HG02642 (cell line): ENCODE measurements around the gene SLC24A3.

ENCODE experiments used
- ATAC-seq: cut with Tn5 transposase; IDR thresholded peaks from one replicate; pipeline ENCODE4 v1.9.1; 2021; ENCODE audit warnings: mild to moderate bottlenecking; ENCODE audit not compliant: unreplicated experiment, poor library complexity

The SLC24A3 gene

DNA sequence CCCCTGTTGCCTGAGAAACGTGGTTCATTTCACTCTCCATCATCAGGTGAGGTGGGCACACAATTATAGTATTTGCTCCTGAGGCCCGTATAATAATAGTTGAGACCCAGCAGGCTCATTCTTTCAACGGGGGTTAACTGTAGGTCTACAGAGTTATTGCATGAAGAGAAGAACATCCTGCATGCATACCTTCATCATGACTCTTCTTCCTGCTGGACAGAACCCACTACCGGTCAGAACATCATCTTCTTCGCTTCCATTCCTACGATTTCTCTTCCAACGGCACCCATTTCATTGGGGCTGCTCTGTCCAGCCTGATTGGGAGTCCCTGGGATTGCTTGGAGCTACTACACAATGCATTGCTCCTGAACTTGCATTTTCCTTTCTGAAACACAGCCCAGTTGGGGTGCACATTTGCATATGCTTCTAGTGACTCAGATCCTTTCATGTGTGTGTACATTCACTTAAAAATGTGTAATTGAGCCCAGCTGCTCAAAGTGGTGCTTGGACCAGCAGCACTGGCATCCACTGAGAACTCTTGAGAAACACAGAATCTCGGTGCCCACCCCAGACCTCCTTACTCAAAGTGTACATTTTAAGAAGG lies 57.4 kb downstream of the SLC24A3 start:
- no peak for ATAC-seq

DNA sequence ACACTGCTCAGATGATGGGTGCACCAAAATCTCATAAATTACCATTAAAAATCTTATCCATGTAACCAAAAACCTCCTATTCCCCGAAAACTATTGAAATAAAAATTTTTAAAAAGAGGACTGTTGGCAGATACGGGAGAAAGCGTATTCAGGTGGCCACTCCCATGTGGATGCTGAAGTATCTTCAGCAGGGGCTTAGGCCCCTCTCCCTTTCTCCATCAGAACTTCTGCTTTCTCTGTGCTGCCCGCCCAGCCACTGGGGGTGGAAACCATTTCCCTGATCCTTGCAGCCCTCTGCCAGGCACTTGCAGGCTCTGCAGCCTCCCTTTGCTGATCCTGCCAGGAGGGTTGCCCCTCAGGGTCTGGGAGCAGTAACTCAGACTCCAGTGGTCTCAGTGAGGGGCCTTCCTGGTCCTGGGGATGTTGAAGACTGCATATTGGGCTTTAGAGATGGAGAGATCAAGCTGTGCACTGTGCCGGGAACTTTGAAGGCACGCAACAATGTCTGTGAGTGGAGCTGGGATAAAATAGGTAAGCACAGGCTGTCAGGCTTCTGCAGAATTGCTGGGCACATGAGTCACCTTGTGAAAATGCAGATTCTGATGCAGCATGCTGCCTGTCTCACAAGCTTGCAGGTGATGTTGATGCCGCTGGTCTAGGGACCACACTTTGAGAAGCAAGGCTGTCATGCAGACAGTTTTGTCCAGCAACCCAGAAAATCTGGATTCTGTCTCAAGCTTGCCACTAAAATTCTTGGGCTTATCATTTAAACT lies 59.6 kb downstream of the SLC24A3 start:
- no peak for ATAC-seq

DNA sequence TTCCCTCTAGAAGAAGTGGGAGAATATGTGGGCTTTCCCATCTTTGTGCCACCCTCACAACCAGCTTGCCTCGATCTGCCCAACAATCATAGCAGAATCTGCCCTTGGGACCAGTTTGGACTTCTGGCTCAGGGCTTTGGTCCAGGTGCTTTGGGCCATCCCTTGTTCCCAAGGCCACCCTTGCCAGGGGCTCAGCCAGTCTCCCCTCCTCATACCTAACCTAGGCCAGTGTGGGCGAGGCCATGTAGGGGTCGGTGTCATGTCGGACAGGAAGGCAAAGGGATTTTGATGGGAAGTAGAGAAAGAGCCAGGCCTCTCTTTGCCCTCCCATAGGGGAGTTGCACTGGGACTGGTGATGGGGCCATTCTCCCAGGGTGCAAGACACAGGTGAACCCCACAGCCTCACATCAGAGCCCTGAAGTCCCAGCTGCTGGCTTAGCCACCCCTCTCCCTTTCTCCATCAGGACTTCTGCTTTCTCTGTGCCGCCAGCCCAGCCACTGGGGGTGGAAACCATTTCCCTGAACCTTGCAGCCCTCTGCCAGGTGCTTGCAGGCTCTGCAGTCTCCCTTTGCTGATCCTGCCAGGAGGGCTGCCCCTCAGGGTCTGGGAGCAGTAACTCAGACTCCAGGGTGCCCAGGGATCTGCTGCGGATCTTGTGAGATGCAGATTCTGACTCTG lies 60.7 kb downstream of the SLC24A3 start:
- no peak for ATAC-seq

DNA sequence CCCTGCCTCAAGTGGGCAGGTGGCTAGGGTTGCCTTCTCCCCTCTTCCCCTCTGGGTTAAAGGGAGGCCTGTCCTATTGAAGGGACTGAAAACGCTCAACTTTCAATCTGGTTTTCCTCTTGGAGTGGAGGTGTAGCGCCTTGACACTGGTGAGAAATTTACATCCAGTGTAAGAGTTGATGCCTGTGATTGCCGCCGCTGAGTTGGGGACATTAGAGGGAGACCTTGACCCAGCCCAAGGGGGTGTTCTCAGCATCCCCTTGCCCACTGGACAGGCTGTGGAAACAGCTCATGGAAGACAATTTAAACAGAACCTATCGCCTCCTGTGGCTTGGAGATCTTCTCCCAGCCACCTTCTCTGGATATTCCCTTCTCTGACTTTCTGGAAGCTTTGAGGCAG lies 61.6 kb downstream of the SLC24A3 start:
- no peak for ATAC-seq

DNA sequence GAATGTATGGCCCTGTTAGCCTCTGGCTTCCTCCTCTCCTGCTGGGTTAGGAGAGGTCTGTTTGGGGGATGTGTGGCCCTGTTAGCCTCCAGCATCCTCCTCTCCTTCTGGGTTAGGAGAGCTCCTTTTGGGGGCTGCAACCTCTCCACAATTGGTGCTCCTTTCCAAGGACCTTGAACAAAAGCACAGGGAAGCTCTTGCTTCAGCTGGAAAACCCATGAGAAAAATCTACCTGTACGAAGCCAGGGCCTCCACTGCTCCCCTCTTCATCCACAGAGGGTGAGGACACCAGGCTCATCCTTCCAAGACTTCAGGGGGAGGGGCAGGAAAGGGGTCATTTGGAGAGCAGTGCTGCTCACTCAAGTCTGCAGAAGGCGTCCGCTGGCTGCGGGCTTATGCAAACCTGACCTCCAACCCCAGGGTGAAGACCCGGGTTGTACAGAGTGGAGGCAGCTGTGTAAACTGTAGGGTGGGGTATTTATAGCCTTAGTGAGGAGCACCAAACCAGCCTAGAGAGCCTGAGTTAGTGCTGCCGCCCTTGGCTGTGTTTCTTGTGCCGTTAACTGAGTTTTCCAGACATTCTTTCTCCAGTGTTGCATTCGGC lies 62.1 kb downstream of the SLC24A3 start:
- no peak for ATAC-seq

DNA sequence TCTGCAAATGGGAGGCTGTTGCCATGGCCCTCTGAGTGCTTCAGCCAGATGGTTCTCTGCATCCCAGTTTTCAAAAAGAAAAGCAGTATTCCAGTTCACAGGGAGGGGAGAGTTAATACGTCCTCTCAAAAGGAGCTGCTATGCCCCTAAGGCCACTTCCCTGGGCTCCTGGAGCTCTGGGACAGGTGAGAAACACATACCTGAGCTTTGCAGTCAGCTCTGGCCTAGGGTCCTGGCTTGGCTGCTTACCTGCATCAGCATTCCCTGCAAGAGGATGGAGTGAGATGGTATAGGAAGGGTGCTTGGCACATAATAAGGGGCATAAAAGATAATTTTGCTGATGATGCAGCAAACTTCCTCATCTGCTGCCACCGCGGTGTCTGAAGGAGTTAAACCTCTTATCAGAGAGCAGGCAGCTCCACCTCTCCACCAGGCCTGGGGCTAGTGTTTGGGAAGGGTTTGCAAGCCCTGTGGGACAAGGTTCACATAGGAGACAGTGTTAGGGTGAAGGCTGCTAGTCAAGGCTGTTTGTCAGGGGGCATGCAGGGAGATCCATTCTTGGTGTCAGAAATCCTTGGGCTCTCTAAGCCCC lies 62.7 kb downstream of the SLC24A3 start:
- ATAC-seq = no peak

DNA sequence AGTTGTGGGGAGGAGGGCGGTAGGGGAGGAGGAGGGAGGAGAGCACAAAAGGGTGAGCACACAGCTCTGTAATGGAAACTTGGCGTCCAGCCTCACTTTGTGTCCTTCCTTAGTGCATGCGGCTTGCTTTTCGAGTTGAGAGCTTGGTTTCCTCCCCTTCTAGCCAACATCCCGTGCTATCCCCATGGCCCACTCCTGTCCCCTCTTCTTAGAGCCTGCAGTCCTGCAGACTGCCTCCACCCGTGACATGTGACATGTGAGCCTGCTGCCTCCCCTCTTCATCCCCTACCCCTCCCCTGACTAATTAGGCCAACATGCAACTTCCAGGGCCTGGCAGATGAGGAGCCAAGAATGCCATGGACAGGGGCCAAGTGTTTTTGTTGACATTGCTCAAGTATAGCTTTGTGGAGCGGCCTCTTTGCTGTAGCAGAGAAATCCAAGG lies 63.2 kb downstream of the SLC24A3 start:
- no peak for ATAC-seq

DNA sequence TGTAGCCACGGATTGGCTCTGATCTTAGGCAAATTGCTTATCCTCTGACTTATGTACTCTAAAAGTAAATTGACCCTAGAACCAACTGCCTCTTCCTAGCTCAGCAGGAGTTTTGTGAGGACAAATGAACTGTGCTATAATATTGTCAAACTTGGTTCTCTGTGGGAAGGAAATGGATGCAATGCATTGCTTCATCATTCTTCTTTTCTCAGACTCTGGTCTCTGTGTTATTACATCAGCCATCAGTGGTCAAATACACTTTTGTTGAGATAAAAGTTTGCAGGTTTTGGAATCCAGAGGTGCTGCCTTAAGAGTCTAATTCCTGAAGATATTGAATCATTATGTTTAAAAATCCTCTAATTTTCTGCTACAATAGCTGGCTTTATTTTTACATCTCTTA lies 64.9 kb downstream of the SLC24A3 start:
- ATAC-seq = no peak

DNA sequence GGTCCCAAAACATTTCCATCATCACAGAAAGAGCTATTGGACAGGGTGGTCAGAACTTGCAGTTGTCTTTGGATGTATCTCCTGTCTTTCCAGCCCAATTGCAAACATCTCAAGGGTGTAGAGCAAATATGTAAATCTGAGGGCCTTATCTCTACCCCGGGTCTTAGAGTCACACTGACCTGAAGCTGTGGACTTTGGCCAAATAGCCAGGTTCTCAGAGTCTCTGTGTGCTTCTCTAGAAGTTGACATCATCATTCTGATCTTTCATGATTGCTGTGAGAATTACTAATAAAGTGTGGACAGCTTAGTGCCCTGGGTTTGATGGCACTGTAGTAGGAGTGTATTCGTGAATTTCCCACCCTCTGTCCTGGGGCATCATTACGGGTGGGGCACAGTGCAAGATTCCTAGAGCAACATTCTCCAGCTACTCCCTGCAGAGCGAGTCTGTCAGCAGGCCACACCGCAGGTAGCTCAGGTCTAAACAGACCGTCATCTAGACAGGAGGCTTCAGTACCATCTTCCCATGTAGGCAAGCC lies 71.1 kb downstream of the SLC24A3 start:
- ATAC-seq = no peak

DNA sequence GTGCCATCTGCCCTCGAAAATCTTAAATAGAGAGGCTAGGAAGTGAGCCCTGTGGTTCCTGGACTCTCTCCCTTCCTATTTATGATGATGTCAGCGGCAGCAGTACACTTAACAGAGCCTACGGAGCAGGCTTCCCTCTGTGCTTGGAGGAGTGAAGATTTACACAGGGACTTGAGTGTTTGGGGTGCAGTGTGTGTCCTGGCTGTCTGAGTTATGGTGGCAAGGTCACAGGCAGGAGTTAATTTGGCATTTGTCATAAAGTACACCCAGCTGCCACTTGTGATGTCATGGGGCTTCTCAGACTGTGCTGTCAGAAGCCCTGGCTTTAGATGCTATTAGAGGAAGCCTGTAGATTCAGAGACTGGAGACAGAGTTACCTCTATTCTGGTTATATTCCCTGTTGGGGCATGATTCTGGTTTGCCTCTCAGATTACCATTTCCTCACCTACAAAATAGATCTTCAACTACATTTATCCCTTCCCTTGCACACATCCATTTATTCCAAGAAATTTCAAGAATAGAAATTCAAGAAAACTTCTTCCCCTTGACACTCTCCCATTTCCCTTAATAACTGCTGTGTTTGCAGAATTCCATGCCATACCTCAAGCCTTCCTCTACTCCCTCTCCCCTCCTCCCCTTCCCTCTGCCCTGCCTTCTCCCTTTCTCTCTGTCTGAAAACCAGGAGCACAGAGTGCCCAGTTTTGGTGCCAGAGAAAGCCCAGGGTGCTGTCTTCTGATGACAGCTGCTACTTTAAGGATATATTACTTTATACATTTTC lies 72.1 kb downstream of the SLC24A3 start:
- no peak for ATAC-seq

DNA sequence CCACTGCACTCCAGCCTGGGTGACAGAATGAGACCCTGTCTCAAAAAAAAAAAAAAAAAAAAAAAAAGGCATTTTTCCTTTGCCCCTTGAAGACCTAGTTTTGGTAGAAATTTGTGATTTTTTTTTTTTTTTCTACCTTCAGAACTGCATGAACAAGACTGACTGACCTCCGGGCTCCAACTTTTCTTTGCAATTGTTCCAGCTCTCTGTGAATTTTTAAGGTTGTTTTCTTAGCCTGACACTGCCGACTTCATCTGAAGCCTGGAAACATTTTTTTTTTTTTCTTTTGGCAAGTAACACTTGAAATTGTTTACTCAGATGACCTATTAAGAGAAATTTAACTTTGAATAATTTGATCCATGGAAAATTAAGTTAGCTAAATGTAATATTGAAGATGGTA lies 73.0 kb downstream of the SLC24A3 start:
- ATAC-seq = no peak

DNA sequence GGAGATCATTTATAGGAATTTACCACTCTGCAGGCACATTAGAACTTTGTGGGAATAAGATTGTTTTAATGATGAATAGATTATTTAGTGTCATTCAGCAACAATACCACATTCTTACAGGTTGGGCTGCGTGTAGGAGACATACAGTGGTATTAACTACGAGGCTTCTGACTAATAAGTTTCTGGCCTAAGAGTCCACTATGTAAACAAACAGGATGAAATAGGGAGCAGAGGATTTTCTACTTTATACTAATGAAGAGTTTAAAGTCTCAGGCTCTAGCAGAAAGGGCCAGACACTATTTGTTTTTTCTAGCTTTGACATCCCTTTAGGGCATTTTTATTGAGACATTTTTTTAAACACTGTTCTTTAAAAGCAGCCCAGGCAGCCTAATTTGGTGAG lies 75.6 kb downstream of the SLC24A3 start:
- no peak for ATAC-seq

DNA sequence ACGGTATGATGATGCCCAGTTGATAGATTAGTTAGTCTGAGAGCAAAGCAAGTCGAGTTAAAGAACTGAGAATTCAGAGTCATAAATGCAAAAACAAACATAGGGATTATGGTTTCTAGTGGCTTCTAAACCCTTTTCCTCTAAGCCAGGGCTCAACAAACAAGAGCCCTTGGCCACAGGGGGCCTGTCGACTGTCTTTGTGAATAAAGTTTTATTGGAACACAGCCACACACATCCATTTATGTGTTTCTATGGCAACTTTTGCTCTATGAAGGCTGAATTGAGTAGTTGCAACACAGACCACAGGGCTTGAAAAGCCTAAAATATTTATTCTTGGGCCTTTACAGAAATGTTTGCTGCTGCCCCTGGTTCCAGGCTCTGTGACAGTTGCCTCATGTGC lies 76.2 kb downstream of the SLC24A3 start:
- ATAC-seq = no peak

DNA sequence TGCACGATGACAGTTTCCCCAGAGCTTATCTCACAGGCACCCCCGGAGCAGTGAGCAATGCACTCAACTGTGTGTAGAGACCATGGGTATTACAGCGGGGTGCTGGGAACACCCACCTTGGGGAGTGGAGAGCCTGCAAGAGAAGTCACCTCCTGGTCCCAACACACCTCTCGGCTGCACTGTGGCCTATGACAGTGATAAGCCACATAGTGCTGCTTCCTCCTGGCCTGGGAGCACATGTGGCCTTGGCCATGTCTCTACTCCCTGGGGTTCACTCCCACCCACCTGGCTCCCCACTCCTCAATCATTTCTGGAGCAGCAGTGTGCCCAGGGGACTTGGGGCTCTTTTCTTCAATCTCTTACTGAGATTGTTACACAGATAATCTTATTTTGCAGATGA lies 77.0 kb downstream of the SLC24A3 start:
- ATAC-seq = no peak

DNA sequence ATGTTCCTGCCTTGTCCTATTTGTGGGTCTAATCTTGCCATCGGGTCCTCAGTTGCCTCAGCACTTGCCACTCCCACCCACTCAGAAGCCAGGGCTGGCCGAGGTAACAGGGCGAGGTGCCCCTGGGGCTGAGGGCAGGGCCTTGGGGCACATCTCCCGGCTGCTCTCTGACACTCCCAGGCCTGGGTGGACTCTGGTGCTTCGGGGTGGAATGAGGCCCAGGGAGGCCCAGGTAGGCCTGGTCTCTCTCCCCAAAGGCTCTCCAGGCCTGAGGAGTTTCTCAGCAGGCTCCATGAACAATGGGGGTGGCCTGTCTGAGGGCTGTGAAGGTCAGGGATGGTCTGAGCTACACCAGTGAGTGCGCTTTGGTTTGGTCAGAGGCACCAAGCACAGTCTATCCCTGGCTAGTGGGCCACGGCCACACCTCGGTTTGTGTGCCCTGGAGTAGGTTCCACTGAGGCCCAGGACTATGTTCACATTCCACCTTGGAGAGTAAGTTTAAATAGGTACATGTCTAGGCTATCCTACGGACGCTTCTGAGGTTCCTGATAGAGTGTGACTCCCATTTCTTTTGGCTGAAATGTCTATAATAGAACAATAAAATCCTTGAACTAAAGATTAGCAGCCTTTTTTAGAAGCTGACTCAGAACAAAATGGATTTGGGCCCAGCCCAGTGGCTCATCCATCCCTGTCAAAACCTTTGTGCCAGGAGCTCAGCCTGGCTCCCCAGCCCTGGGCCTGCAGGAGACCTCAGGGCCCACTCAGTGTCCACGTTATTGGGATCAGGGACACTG lies 78.8 kb downstream of the SLC24A3 start:
- ATAC-seq = no peak

DNA sequence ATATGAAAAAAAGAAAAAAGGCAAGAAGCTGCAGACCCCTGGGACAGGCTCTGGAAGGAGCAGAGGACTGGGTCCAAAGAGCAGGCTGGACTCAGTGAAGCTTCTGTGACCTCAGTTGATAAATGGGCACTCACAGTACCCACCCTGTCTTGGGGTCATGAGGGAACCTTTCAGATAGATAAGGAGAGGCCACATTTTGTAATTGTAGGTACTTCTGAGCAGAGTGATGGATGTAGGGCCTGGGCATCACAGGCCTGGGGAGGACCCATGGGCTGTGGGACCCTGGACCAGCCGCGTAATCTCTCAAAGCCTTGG lies 79.3 kb downstream of the SLC24A3 start:
- no peak for ATAC-seq

DNA sequence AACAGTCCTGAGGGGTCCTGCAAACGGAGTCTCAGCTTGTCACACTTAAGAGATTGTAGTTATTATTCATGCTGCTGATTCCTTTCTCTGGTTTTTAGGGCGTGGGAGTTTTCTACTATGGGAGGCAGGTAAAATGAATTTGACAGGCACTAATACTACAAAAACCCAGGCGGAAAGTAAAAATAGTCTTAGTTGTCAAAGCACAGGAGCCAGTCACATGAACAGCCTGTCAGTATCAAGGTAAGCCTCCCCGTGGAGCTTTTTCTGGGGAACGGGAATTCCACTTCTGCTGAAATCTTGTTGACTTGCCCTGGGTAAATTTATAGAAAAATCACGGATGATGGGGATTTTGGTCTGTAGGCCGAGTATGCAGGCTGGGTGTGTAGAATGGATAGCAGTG lies 79.8 kb downstream of the SLC24A3 start:
- no peak for ATAC-seq

DNA sequence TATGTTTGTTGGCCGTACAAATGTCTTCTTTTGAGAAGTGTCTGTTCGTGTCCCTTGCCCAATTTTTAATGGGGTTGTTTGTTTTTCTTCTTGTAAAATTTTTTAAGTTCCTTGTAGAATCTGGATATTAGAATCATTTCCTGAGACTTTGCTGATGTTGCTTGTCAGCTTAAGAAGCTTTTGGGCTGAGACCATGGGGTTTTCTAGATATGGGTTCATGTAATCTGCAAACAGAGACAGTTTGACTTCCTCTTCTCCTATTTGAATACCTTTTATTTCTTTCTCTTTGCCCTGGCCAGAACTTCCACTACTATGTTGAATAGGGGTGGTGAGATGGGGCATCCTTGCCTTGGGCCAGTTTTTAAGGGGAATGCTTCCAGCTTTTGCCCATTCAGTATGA lies 82.6 kb downstream of the SLC24A3 start:
- ATAC-seq = no peak

DNA sequence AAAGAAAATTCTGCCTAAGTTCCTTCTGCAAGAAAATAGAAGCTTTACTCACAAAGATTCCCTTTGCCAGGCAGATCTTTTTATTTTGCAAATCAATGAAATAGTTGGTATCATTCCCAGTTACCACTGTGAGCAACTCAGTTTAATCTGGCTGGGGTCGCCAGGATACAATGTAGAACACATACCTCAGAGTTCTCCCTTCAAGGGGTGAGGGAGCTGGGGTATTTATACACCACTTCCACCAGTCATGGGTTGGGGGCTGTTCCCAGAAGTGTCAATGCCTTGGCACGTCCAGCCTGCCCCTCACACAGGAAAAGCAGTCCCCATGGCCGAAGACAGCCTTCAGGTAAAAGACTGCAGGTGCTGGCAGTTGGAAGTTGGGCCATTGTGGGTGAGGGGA lies 86.2 kb downstream of the SLC24A3 start:
- no peak for ATAC-seq
